Erythroblast (primary cell): ENCODE data around the gene CAMK2A.

Experiments
- GATA1 ChIP-seq: IDR thresholded peaks from 2 replicates; pipeline ENCODE4 v1.6.1; 2011; ENCODE audit warnings: low read depth, mild to moderate bottlenecking, control low read depth, low read length, moderate library complexity
- POLR2A ChIP-seq: IDR thresholded peaks from 2 replicates; pipeline ENCODE4 v1.6.1; 2011; ENCODE audit warnings: mild to moderate bottlenecking, low read length

GRCh38 chr5:150245808-150246207, 43.8 kb downstream of the CAMK2A start:
- no peak for TF ChIP-seq POLR2A
- TF ChIP-seq GATA1, result no peak
